K562 (cell line): ENCODE results near the gene BTBD16. TPM values are rescaled to one million over a fixed set of nuclear protein-coding genes. Genes with fewer than 3 reads are reported as not detected.

Experiments used
- ATAC-seq: fragments of 200-7000 bp; cut with Tn5 transposase; 3 replicates; pipeline ENCODE4 v1.9.1; 2020; ENCODE audit warnings: moderate library complexity
- BruUV-seq: library from RNA; stranded (reverse); fragments of 400-500 nt; replicated peaks from 2 replicates; lab custom pipeline; 2021; lab: Mats Ljungman, UMichigan
- CTCF ChIA-PET: fragments of 300-600 bp; formaldehyde crosslinking; extraction: SDS; loops from one replicate; lab custom pipeline; 2021; ENCODE audit warnings: low intra/inter-chr PET ratio; lab: Yijun Ruan, JAX
- POLR2A ChIA-PET: fragments of 300-600, 350-650 bp; sonication (Branson Sonifier 250); formaldehyde crosslinking; extraction: SDS; loops from one replicate; lab custom pipeline; 2021; ENCODE audit warnings: antibody characterized with exemption, inconsistent platforms; lab: Yijun Ruan, JAX
- DNase-seq, 4 experiments: peaks; one replicate each; pipeline versions ENCODE4 v3.0.0 to v3.0.0-alpha.2; 2011 to 2018; ENCODE audit warnings: low spot score in 3 of 4, mixed read lengths in 3 of 4; ENCODE audit errors: extremely low read depth in 1 of 4
- FAIRE-seq: peaks from 2 replicates; lab custom pipeline; 2011; peaks lifted over from hg19 to GRCh38; lab: Jason Lieb, UNC
- H2AFZ ChIP-seq: 2 replicates; pipeline ENCODE4 v1.6.0; 2011; ENCODE audit warnings: low read depth, low read length, control low read depth, inconsistent platforms
- H3K27ac ChIP-seq: fragments of 200-600 bp; 3 replicates; pipeline ENCODE4 v1.8.0; 2011; ENCODE audit warnings: low read depth, mild to moderate bottlenecking, control low read depth, inconsistent platforms, low read length, moderate library complexity, mixed read lengths; ENCODE audit errors: extremely low read depth
- H3K27me3 ChIP-seq, 2 experiments: fragments of 300-600 bp in 1 of 2; 2 replicates in 1 of 2; 3 replicates in 1 of 2; pipeline versions ENCODE4 v1.6.0 to v1.8.0; 2011; ENCODE audit warnings: inconsistent platforms in 2 of 2, low read length in 2 of 2, mild to moderate bottlenecking in 1 of 2, mixed read lengths in 1 of 2, moderate library complexity in 1 of 2; ENCODE audit not compliant: control insufficient read depth in 2 of 2, insufficient read depth in 2 of 2
- H3K36me3 ChIP-seq: fragments of 300-600 bp; 3 replicates; pipeline ENCODE4 v1.8.0; 2011; ENCODE audit warnings: mild to moderate bottlenecking, low read length, inconsistent platforms; ENCODE audit not compliant: control insufficient read depth, insufficient read depth
- H3K4me1 ChIP-seq, 2 experiments: fragments of 200-600 bp in 1 of 2; replicated peaks in 1 of 2; 2 replicates in 1 of 2; 3 replicates in 1 of 2; pipeline versions ENCODE4 v1.5.1 to v1.8.0; 2011; ENCODE audit warnings: inconsistent platforms in 2 of 2, low read length in 2 of 2, mild to moderate bottlenecking in 1 of 2, mixed read lengths in 1 of 2, moderate library complexity in 1 of 2; ENCODE audit not compliant: control insufficient read depth in 2 of 2, insufficient read depth in 2 of 2
- H3K4me2 ChIP-seq: 2 replicates; pipeline ENCODE4 v1.6.1; 2011; ENCODE audit warnings: low read length, control low read depth, inconsistent platforms, mixed read lengths; ENCODE audit not compliant: insufficient read depth
- H3K4me3 ChIP-seq: fragments of 200-600 bp; sonication (generic), shearing (Covaris generic); 2 replicates; pipeline ENCODE4 v1.5.1; 2016; ENCODE audit warnings: control low read depth, inconsistent platforms
- H3K79me2 ChIP-seq: fragments of 200-600 bp; 3 replicates; pipeline ENCODE4 v1.8.0; 2011; ENCODE audit warnings: low read length, inconsistent platforms; ENCODE audit not compliant: control insufficient read depth, insufficient read depth
- H3K9ac ChIP-seq, 2 experiments: 2 replicates each; pipeline versions ENCODE4 v1.6.0 to v1.6.1; 2011; ENCODE audit warnings: low read depth in 2 of 2, low read length in 2 of 2, control low read depth in 1 of 2, inconsistent platforms in 1 of 2, mild to moderate bottlenecking in 1 of 2, mixed read lengths in 1 of 2; ENCODE audit not compliant: insufficient read depth in 1 of 2
- H3K9me1 ChIP-seq: one replicate; pipeline ENCODE4 v1.6.0; 2011; ENCODE audit warnings: inconsistent platforms, mild to moderate bottlenecking, low read length, moderate library complexity; ENCODE audit not compliant: control insufficient read depth, insufficient read depth
- H3K9me3 ChIP-seq: replicated peaks from 2 replicates; pipeline ENCODE4 v1.5.1; 2011; ENCODE audit warnings: low read depth, low read length, inconsistent platforms; ENCODE audit not compliant: control insufficient read depth, insufficient read depth
- H4K20me1 ChIP-seq: replicated peaks from 2 replicates; pipeline ENCODE4 v1.6.1; 2011; ENCODE audit warnings: low read length, inconsistent platforms, mixed read lengths; ENCODE audit not compliant: control insufficient read depth, insufficient read depth
- CEBPZ ChIP-seq: fragments of 150-350 bp; IDR thresholded peaks from 2 replicates; pipeline ENCODE4 v1.6.1; 2014; ENCODE audit warnings: low read depth, mild to moderate bottlenecking, low read length, borderline replicate concordance
- FUS ChIP-seq: fragments of 200-400 bp; formaldehyde crosslinking; optimal IDR thresholded peaks from 2 replicates; pipeline ENCODE3; 2017; ENCODE audit warnings: low read depth, low read length
- KDM5B ChIP-seq: fragments of 200-600 bp; sonication (generic); IDR thresholded peaks from 2 replicates; pipeline ENCODE4 v1.6.1; 2012; ENCODE audit warnings: low read depth, mild to moderate bottlenecking, moderate library complexity, low read length, control low read depth, inconsistent platforms; ENCODE audit not compliant: insufficient replicate concordance
- NBN ChIP-seq: fragments of 450-650 bp; IDR thresholded peaks from 2 replicates; pipeline ENCODE4 v1.6.1; 2016; ENCODE audit warnings: low read depth, mild to moderate bottlenecking
- POLR2A ChIP-seq: fragments of 450-650 bp; conservative IDR thresholded peaks from 2 replicates; pipeline ENCODE4 v1.6.1; 2016
- POLR3G ChIP-seq: IDR thresholded peaks from 2 replicates; pipeline ENCODE4 v1.6.1; 2011; ENCODE audit not compliant: insufficient read length, insufficient replicate concordance; ENCODE audit errors: extremely low read depth
- ZNF263 ChIP-seq: sonication (generic); formaldehyde crosslinking; IDR thresholded peaks from 2 replicates; pipeline ENCODE4 v1.8.0; 2022; ENCODE audit warnings: mild to moderate bottlenecking, missing genetic modification reagents, borderline replicate concordance
- WGBS: fragments of 100-300 bp; shearing (Covaris generic); methylation state at CpG from one replicate; pipeline ENCODE4 v1.1.6; 2016; ENCODE audit warnings: low coverage, mixed read lengths; ENCODE audit not compliant: insufficient coverage; ENCODE audit errors: missing lambda C conversion rate; 5-methylcytosine and 5-hydroxymethylcytosine counted together
- in situ Hi-C: fragments of 300-500 bp; cut with MboI; formaldehyde crosslinking; loops from 4 replicates; pipeline ENCODE4 v1.15.0; 2018; ENCODE audit warnings: inconsistent platforms, mixed read lengths
- intact Hi-C: fragments of 100-400 bp; cut with micrococcal nuclease; formaldehyde crosslinking; loops from 2 replicates; pipeline ENCODE4 v1.14.2; 2022
- polyA plus RNA-seq, 8 experiments: library from polyadenylated mRNA; depleted of rRNA in 4 of 8; stranded (reverse) in 5 of 8; unstranded in 3 of 8; fragments of >200 nt; fragmentation: Nextera tagmentation in 2 of 8; fragmentation: Illumina TruSeq in 1 of 8; extraction: Ambion mirVana in 2 of 8; extraction: Trizol in 1 of 8; gene quantifications; 2 replicates each; pipeline versions ENCODE4 v1.2.1 to v1.2.3, GENCODE V29; 2011 to 2014; ENCODE audit warnings: inconsistent platforms in 1 of 8, missing spikeins in 1 of 8
- total RNA-seq, 7 experiments: library from RNA; depleted of rRNA in 6 of 7; stranded (reverse); fragments of >200 nt in 6 of 7; fragmentation: Illumina TruSeq in 2 of 7; extraction: Trizol in 2 of 7; gene quantifications; 2 replicates each; pipeline versions ENCODE4 v1.2.1 to v1.2.3, GENCODE V29; 2011 to 2021; ENCODE audit warnings: low replicate concordance in 1 of 7

BTBD16 gene
- total and polyA plus RNA-seq, 9 of the 15 experiments (the other 6 are each of a cell fraction or from before 2014, with no cell fraction given), result 0.11 TPM; not detected in 8

- TF ChIP-seq CEBPZ, result no peak
Measured at GRCh38 chr10:122287570-122287969, 16.5 kb downstream of the BTBD16 start (continued).

- no peak for FAIRE-seq
- in situ Hi-C loops, result no loop called here
- H4K20me1 ChIP-seq, result no peaks in the 10 kb centered on the region
- no TSS peak for BruUV-seq
- H3K4me3 ChIP-seq, result no peak overlapping the region
- H3K36me3 ChIP-seq, result no peaks in the 10 kb centered on the region
- WGBS, result 0% methylated on average over 6 of the region's 6 CpGs
- no peak for DNase-seq
- no peaks in the 10 kb centered on the region; a peak in 1 of 5 replicates for H3K27me3 ChIP-seq
- H3K27ac ChIP-seq, result no peak overlapping the region
- no peak overlapping the region for H3K9ac ChIP-seq
- no peaks in the 10 kb centered on the region for H3K79me2 ChIP-seq
- intact Hi-C loops, result no loop called here
- H3K4me2 ChIP-seq, result no peak overlapping the region
- H3K4me1 ChIP-seq, result no peaks in the 10 kb centered on the region
- TF ChIP-seq NBN (no peak), ZNF263 (CRISPR knock-in tag) (no peak), POLR3G (no peak), FUS (no peak), POLR2A (no peak), KDM5B (no peak)
- no peaks in the 10 kb centered on the region for H3K9me3 ChIP-seq
- no peaks in the 10 kb centered on the region for H3K9me1 ChIP-seq
- no peak for ATAC-seq
- CTCF ChIA-PET, result no interaction called here
- no peak overlapping the region for H2AFZ ChIP-seq
- POLR2A ChIA-PET, result interaction anchor here (0.6 kb wide), 1 partner anchor 163 kb away, joined by 4 read pairs; no protein-coding TSS in a partner anchor
Measured at GRCh38 chr10:122288262-122288661, 17.2 kb downstream of the BTBD16 start.
